ENCODE results near the gene HERC2. TPM values are rescaled to one million over a fixed set of nuclear protein-coding genes. Genes with fewer than 3 reads are reported as not detected.
"Not testable (repeated sequence)": the region's sequence is repeated elsewhere in the genome, so short reads cannot be mapped to it uniquely, and the experiment has no call there.

Gene HERC2
- total and polyA plus RNA-seq, 7 donors: 11.1 to 85.6 (median 42.5) TPM

- Histone ChIP-seq H3K4me1 (no peaks in the 10 kb centered on the region), H3K4me3 (no peak overlapping the region), H3K36me3 (peaks cover 8 to 74% (median 30%) of the 10 kb centered on the region in 4 donors), H3K27ac (no peak overlapping the region), H3K9me3 (no peaks in the 10 kb centered on the region), H3K27me3 (no peaks in the 10 kb centered on the region)
- TF ChIP-seq EP300 (IDR thresholded peaks at IDR 0.05) (no peak), POLR2AphosphoS5 (IDR thresholded peaks at IDR 0.05) (no peak), POLR2A (IDR thresholded peaks at IDR 0.05) (no peak), CTCF (IDR thresholded peaks at IDR 0.05) (no peak)
- 85 to 96% methylated on average over 6 of the region's 6 CpGs for WGBS, 2 donors
- intact Hi-C loops (cut with DNase I): no loop called here
- no peak for DNase-seq
Observed at GRCh38 chr15:28140062-28140461, 181.9 kb downstream of the HERC2 start.

- WGBS, 2 donors: 79 to 83% methylated on average over 9 of the region's 9 CpGs
- H3K9me3 ChIP-seq; H3K27ac ChIP-seq; H3K4me3 ChIP-seq; H3K4me1 ChIP-seq; H3K27me3 ChIP-seq; DNase-seq; intact Hi-C loops (cut with DNase I): not testable (repeated sequence)
- H3K36me3 ChIP-seq: peaks cover 8 to 73% (median 17%) of the 10 kb centered on the region in 4 donors
Observed at GRCh38 chr15:28137408-28138039, 184.5 kb downstream of the HERC2 start.

GRCh38 chr15:28136236-28136904 lies 185.6 kb downstream of the HERC2 start:
- H3K4me3 ChIP-seq; H3K27me3 ChIP-seq; H3K9me3 ChIP-seq; intact Hi-C loops (cut with DNase I); DNase-seq; H3K4me1 ChIP-seq; H3K27ac ChIP-seq: not testable (repeated sequence)
- H3K36me3 ChIP-seq: peaks cover 15 to 73% (median 21%) of the 10 kb centered on the region in 4 donors
- WGBS, 2 donors: 57 to 59% methylated on average over 6 of the region's 6 CpGs

- Histone ChIP-seq H3K9me3 (no peaks in the 10 kb centered on the region), H3K27me3 (no peaks in the 10 kb centered on the region), H3K4me3 (no peak overlapping the region), H3K4me1 (no peaks in the 10 kb centered on the region), H3K36me3 (peaks cover 16 to 70% (median 30%) of the 10 kb centered on the region in 4 donors), H3K27ac (no peak overlapping the region)
- TF ChIP-seq EP300 (IDR thresholded peaks at IDR 0.05) (no peak), CTCF (IDR thresholded peaks at IDR 0.05) (no peak), POLR2A (IDR thresholded peaks at IDR 0.05) (no peak), POLR2AphosphoS5 (IDR thresholded peaks at IDR 0.05) (no peak)
- DNase-seq: no peak
- intact Hi-C loops (cut with DNase I): no loop called here
Observed at GRCh38 chr15:28133281-28133680, 188.7 kb downstream of the HERC2 start.

GRCh38 chr15:28132524-28133275 lies 189.3 kb downstream of the HERC2 start:
- TF ChIP-seq EP300 (IDR thresholded peaks at IDR 0.05) (no peak), POLR2AphosphoS5 (IDR thresholded peaks at IDR 0.05) (no peak), CTCF (IDR thresholded peaks at IDR 0.05) (no peak), POLR2A (IDR thresholded peaks at IDR 0.05) (no peak)
- no peak overlapping the region for H3K27ac ChIP-seq
- no peak overlapping the region for H3K4me3 ChIP-seq
- H3K36me3 ChIP-seq: peaks cover 16 to 76% (median 30%) of the 10 kb centered on the region in 4 donors
- intact Hi-C loops (cut with DNase I): no loop called here
- no peaks in the 10 kb centered on the region for H3K27me3 ChIP-seq
- H3K9me3 ChIP-seq: no peaks in the 10 kb centered on the region
- no peak for DNase-seq
- 90 to 91% methylated on average over 21 of the region's 21 CpGs for WGBS, 2 donors
- no peaks in the 10 kb centered on the region for H3K4me1 ChIP-seq

Measured in sigmoid colon (tissue), 7 donors.